ENCODE measurements around the gene LRRC45.

LRRC45 gene

DNA sequence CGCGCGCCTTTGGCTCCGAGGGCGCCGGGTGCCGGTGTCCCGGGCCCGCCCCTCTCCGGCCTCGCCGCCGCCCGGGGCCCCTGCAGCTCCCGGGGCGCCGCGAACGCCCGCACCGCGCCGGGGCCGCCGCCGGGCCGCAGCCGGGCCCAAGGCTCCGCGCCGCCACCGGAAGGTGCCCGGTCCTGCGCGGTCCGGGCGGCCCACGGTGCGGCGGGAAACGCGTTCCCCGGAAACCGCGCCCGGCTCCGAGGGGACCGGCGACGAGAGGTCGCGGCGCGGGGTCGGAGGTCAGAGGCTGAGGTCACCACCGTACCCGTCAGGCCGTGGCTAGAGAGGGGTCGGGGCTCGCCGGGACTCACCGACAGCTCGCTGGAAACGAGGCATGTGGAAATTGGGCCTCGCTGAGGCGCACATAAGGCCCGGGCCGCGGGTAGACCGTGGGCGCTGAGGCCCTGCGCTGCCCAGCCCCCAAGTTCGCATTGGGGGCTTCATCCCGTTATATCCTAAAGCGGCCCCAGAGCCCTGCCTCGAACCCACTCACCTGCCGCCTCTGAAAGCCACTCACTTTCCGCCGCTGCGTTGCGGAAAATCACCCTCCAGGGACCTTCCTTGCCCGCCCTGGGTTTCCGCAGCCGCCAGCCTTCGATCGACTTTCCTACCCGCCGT, 42.7 kb downstream of the LRRC45 start, which contains the start of gene DUS1L:
DUS1L (minus strand) TSS at position 167 of the 666 bp plus-strand sequence. CDS start 745 bp downstream, outside the sequence.
- peak; percentile 77 for DNase-seq

- no peak for DNase-seq
Measured at GRCh38 chr17:82070611-82071010, 47.5 kb downstream of the LRRC45 start.

- DNase-seq, result no peak
Measured at GRCh38 chr17:82072827-82073226, 49.7 kb downstream of the LRRC45 start.

DNA sequence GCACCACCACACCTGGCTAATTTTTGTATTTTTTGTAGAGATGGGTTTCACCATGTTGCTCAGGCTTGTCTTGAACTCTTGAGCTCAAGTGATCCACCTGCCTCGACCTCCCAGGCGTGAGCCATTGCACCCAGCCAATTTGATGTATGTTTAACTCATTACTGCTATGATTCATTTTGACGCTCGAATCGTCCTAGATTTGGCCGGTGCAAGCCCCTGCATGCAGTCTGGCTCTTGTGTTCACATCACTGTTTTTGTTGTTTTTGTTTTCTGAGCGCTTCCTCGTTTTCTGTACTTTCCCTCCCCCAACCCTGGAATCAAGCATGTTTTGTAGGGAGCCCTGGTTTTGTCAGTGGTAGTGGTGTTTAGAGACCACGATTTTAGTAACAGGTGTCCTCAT, 50.3 kb downstream of the LRRC45 start:
- DNase-seq, result no peak

DNA sequence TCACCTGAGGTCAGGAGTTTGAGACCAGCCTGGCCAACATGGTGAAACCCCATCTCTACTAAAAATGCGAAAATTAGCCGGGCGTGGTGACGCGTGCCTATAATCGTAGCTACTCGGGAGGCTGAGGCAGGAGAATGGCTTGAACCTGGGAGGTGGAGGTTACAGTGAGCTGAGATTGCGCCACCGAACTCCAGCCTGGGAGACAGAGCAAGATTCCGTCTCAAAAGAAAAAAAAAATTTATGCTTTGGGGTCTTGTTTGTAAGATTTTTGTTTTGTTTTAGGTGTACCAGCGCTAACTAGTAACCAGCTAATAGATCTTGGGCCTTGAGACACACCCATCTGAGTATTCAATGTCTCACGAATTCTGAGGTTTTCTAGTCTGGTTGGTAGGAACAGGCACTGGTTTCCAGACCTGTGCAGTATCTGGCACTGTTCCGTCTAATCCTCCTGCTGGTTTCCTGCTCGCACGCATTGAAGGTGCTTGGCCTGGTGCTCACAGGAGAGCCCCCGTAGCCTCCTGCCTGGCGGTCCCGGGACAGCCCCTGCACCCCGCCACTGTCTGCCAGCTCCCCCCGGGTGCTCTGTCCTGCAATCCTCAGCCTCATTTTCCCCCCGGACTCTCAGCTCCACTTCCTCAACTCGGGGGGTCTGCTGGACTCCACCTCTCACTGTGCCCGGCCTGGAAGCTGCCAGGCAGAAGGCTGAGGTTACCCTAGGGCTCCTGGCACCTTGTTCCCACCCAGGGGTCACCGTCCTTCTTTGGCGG, 53.1 kb downstream of the LRRC45 start:
- no peak for DNase-seq

- DNase-seq, result no peak
Measured at GRCh38 chr17:82076785-82077591, 53.9 kb downstream of the LRRC45 start.

- DNase-seq, result no peak
Measured at GRCh38 chr17:82077617-82078358, 54.7 kb downstream of the LRRC45 start.

DNA sequence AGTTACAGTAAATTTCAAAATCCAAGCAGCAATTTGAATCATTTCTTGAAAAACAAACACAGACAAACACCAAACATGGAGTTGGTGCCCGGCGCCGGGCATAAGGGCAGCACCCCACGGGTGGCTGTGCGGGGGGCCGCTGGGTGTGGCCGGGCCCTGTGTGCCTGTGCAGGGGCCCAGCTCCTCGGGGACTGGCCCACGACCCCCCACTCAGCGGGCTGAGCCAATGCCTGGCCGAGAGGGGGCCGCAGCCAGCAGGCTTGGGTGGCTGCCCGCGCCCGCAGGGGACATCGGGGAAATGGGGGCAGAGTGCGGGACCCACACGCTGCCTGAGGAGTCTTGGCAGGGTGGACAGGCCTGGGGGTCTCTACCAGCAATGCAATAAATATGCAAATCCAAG, 55.3 kb downstream of the LRRC45 start:
- no peak for DNase-seq

DNA sequence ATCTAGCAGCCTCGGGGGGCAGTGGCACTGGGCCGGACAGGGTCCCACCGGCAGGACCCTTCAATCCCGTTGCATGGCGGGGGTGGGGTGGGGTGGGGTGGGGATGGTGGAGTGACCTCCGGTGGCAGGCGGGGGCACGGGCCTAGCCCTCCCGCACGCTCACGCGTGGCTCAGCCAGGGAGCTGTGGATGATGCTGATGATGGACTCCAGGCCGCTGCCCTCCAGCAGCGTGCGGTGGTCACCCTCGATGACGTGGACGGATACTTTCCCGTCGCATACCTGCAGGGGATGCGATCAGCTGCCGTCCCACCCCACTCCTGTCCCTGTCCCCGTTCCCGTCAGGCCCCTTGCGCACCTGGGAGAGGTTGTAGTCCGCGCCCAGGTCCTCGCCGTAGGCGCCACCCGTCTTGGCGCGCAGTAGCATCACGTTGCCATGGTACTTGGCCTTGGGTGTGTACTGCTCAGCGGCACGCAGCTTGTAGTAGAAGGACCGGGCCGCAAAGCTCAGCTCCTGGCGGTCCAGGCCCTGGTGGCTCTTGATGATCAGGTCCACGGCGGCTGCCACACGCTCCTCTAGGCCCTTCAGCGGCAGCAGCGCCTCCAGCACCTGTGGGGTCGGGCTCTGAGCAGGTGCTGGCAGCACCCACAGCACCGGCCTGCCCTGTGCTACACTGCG, 56.0 kb downstream of the LRRC45 start:
- DNase-seq, result no peak

- no peak for DNase-seq
Measured at GRCh38 chr17:82080048-82080788, 57.1 kb downstream of the LRRC45 start.

All from stimulated activated CD4-positive, alpha-beta T cell treated with anti-CD3 and anti-CD28 coated beads, Interleukin-15, amount 100 ng/mL, for 24 hours (primary cell).